GM12878 (cell line): ENCODE measurements around the gene FTL.

Experiments
- CEBPB ChIP-seq, 2 experiments: fragments of 150-350 bp in 1 of 2; IDR thresholded peaks; 2 replicates each; pipeline ENCODE4 v1.6.1; 2012 to 2014; ENCODE audit warnings: low read depth in 2 of 2, low read length in 2 of 2, borderline replicate concordance in 1 of 2, inconsistent platforms in 1 of 2
- EP300 ChIP-seq, 2 experiments: fragments of 150-350 bp in 1 of 2; IDR thresholded peaks; 2 replicates each; pipeline ENCODE4 v1.6.1; 2011 to 2012; ENCODE audit warnings: low read depth in 2 of 2, low read length in 2 of 2, borderline replicate concordance in 1 of 2, improper control_type of control experiment in 1 of 2, inconsistent platforms in 1 of 2; ENCODE audit not compliant: control insufficient read depth in 1 of 2
- POLR2AphosphoS2 ChIP-seq: IDR thresholded peaks from 2 replicates; pipeline ENCODE4 v1.6.1; 2011; ENCODE audit warnings: low read depth, mild to moderate bottlenecking, low read length, improper control_type of control experiment, moderate library complexity
- RCOR1 ChIP-seq: conservative IDR thresholded peaks from 2 replicates; pipeline ENCODE4 v1.6.1; 2012; ENCODE audit warnings: low read depth, low read length, improper control_type of control experiment
- RFX5 ChIP-seq: IDR thresholded peaks from 2 replicates; pipeline ENCODE4 v1.6.1; 2011; ENCODE audit warnings: low read depth, low read length, improper control_type of control experiment
- SRF ChIP-seq, 2 experiments: IDR thresholded peaks; 2 replicates each; pipeline ENCODE4 v1.6.1; 2011; ENCODE audit warnings: low read depth in 2 of 2, low read length in 2 of 2, mild to moderate bottlenecking in 1 of 2, moderate library complexity in 1 of 2
- ZNF274 ChIP-seq: IDR thresholded peaks from one replicate; pipeline ENCODE4 v1.8.0; 2011; ENCODE audit not compliant: insufficient read length, insufficient read depth
- TF ChIP-seq, protein P1 (sequence below), 3 experiments: IDR thresholded peaks in 2 of 3; conservative IDR thresholded peaks in 1 of 3; 2 replicates each; pipeline ENCODE4 v1.5.1; 2011; ENCODE audit warnings: low read depth in 3 of 3, low read length in 3 of 3, mild to moderate bottlenecking in 3 of 3, control low read depth in 2 of 3, moderate library complexity in 2 of 3, inconsistent platforms in 1 of 3, mixed read lengths in 1 of 3; ENCODE audit not compliant: control insufficient read depth in 2 of 3, insufficient read depth in 1 of 3; ENCODE audit errors: extremely low read depth in 1 of 3
- TF ChIP-seq, protein P2 (sequence below): fragments of 450-650 bp; IDR thresholded peaks from 2 replicates; pipeline ENCODE4 v1.6.1; 2016; ENCODE audit warnings: mild to moderate bottlenecking
- TF ChIP-seq, protein P3 (sequence below): fragments of 450-650 bp; IDR thresholded peaks from 2 replicates; pipeline ENCODE4 v1.6.1; 2018; ENCODE audit warnings: borderline replicate concordance, mild to moderate bottlenecking; ENCODE audit not compliant: partially characterized antibody

DNA sequence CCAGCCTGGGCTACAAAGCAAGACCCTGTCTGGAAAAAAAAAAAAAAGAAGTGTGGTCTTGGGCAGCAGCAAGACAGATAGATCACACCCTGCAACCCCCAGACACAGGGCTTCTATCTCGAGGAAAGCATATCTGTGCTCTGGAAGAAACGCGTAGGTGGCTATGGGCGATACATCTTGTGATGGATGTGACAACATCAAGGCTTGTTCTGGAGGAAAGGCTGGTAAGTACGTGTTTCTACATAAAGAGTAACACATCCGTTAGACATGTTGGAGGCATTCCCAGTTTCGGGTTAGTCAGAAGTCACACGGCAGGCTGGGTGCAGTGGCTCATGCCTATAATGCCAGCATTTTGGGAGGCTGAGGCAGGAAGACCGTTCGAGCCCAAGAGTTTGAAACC lies 38.2 kb upstream of the FTL start:
- TF ChIP-seq, protein P1, sequence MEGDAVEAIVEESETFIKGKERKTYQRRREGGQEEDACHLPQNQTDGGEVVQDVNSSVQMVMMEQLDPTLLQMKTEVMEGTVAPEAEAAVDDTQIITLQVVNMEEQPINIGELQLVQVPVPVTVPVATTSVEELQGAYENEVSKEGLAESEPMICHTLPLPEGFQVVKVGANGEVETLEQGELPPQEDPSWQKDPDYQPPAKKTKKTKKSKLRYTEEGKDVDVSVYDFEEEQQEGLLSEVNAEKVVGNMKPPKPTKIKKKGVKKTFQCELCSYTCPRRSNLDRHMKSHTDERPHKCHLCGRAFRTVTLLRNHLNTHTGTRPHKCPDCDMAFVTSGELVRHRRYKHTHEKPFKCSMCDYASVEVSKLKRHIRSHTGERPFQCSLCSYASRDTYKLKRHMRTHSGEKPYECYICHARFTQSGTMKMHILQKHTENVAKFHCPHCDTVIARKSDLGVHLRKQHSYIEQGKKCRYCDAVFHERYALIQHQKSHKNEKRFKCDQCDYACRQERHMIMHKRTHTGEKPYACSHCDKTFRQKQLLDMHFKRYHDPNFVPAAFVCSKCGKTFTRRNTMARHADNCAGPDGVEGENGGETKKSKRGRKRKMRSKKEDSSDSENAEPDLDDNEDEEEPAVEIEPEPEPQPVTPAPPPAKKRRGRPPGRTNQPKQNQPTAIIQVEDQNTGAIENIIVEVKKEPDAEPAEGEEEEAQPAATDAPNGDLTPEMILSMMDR (IDR thresholded peaks at IDR 0.05 in 2 of 3, conservative IDR thresholded peaks at IDR 0.05 in 1 of 3; ENCODE audit: control insufficient read depth in 2 of 3, extremely low read depth in 1 of 3, insufficient read depth in 1 of 3, low read depth in 3 of 3, low read length in 3 of 3) = no peak
- TF ChIP-seq SRF (IDR thresholded peaks at IDR 0.05; ENCODE audit: low read depth in 2 of 2, low read length in 2 of 2) = no peak
- TF ChIP-seq RFX5 = no peak
- TF ChIP-seq, protein P2, sequence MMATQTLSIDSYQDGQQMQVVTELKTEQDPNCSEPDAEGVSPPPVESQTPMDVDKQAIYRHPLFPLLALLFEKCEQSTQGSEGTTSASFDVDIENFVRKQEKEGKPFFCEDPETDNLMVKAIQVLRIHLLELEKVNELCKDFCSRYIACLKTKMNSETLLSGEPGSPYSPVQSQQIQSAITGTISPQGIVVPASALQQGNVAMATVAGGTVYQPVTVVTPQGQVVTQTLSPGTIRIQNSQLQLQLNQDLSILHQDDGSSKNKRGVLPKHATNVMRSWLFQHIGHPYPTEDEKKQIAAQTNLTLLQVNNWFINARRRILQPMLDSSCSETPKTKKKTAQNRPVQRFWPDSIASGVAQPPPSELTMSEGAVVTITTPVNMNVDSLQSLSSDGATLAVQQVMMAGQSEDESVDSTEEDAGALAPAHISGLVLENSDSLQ = no peak
- TF ChIP-seq ZNF274 = no peak
- no peak for TF ChIP-seq EP300 (IDR thresholded peaks at IDR 0.05; ENCODE audit: borderline replicate concordance in 1 of 2, control insufficient read depth in 1 of 2, low read depth in 2 of 2, low read length in 2 of 2)
- TF ChIP-seq, protein P3, sequence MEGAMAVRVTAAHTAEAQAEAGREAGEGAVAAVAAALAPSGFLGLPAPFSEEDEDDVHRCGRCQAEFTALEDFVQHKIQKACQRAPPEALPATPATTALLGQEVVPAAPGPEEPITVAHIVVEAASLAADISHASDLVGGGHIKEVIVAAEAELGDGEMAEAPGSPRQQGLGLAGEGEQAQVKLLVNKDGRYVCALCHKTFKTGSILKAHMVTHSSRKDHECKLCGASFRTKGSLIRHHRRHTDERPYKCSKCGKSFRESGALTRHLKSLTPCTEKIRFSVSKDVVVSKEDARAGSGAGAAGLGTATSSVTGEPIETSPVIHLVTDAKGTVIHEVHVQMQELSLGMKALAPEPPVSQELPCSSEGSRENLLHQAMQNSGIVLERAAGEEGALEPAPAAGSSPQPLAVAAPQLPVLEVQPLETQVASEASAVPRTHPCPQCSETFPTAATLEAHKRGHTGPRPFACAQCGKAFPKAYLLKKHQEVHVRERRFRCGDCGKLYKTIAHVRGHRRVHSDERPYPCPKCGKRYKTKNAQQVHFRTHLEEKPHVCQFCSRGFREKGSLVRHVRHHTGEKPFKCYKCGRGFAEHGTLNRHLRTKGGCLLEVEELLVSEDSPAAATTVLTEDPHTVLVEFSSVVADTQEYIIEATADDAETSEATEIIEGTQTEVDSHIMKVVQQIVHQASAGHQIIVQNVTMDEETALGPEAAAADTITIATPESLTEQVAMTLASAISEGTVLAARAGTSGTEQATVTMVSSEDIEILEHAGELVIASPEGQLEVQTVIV = no peak
- TF ChIP-seq CEBPB (IDR thresholded peaks at IDR 0.05; ENCODE audit: borderline replicate concordance in 1 of 2, low read depth in 2 of 2, low read length in 2 of 2) = no peak
- TF ChIP-seq RCOR1 = no peak
- TF ChIP-seq POLR2AphosphoS2 = no peak
